GM23338 (cell line): ENCODE measurements around the gene KDM4C. TPM values are rescaled to one million over a fixed set of nuclear protein-coding genes. Genes with fewer than 3 reads are reported as not detected.

Experiments
- ATAC-seq: fragments of 200-7000 bp; cut with Tn5 transposase; 3 replicates; pipeline ENCODE4 v1.9.1; 2020
- DNase-seq: peaks from one replicate; pipeline ENCODE4 v3.0.0-alpha.2; 2015; ENCODE audit warnings: low spot score
- H2AFZ ChIP-seq: fragments of 200-600 bp; sonication (generic); 2 replicates; pipeline ENCODE4 v1.8.0; 2016; ENCODE audit warnings: antibody characterized with exemption, mild to moderate bottlenecking, moderate library complexity
- H3F3A ChIP-seq: fragments of 200-600 bp; sonication (generic); replicated peaks from 2 replicates; pipeline ENCODE4 v1.8.0; 2017; ENCODE audit warnings: antibody characterized with exemption, mixed run types, low read depth
- H3K27ac ChIP-seq: fragments of 200-600 bp; sonication (generic); 2 replicates; pipeline ENCODE4 v1.6.1; 2016; ENCODE audit warnings: low read depth
- H3K27me3 ChIP-seq: fragments of 200-600 bp; sonication (generic); 2 replicates; pipeline ENCODE4 v1.8.0; 2016; ENCODE audit warnings: mild to moderate bottlenecking, mixed run types, moderate library complexity; ENCODE audit not compliant: insufficient read depth
- H3K36me3 ChIP-seq: fragments of 200-600 bp; sonication (generic); 2 replicates; pipeline ENCODE4 v1.8.0; 2016; ENCODE audit warnings: mild to moderate bottlenecking; ENCODE audit not compliant: insufficient read depth
- H3K4me1 ChIP-seq: fragments of 200-600 bp; sonication (generic); 2 replicates; pipeline ENCODE4 v1.8.0; 2016; ENCODE audit warnings: mild to moderate bottlenecking, moderate library complexity; ENCODE audit not compliant: insufficient read depth
- H3K4me2 ChIP-seq: fragments of 200-600 bp; sonication (generic); 2 replicates; pipeline ENCODE4 v1.7.1; 2017; ENCODE audit warnings: mixed run types
- H3K4me3 ChIP-seq: fragments of 200-600 bp; sonication (generic); 2 replicates; pipeline ENCODE4 v1.6.1; 2016; ENCODE audit warnings: mixed run types
- H3K79me2 ChIP-seq: fragments of 200-600 bp; sonication (generic); replicated peaks from 2 replicates; pipeline ENCODE4 v1.8.0; 2017; ENCODE audit warnings: mild to moderate bottlenecking; ENCODE audit not compliant: insufficient read depth
- H3K9me2 ChIP-seq: fragments of 200-600 bp; sonication (generic); 2 replicates; pipeline ENCODE4 v1.8.0; 2017; ENCODE audit not compliant: insufficient read depth
- H4K20me1 ChIP-seq: fragments of 200-600 bp; sonication (generic); replicated peaks from 2 replicates; pipeline ENCODE4 v1.8.0; 2017; ENCODE audit warnings: mild to moderate bottlenecking; ENCODE audit not compliant: insufficient read depth
- H3K27ac Mint-ChIP-seq: 2 replicates; pipeline ENCODE4 v1.8.0; 2020; ENCODE audit warnings: inconsistent platforms, mild to moderate bottlenecking, moderate library complexity, mixed read lengths
- H3K27me3 Mint-ChIP-seq: 3 replicates; pipeline ENCODE4 v1.8.0; 2022; ENCODE audit warnings: low read depth, mild to moderate bottlenecking, moderate library complexity, mixed read lengths, inconsistent platforms; ENCODE audit not compliant: insufficient read depth, poor library complexity
- H3K36me3 Mint-ChIP-seq: 3 replicates; pipeline ENCODE4 v1.8.0; 2021; ENCODE audit warnings: low read depth, mild to moderate bottlenecking, inconsistent platforms, moderate library complexity, mixed read lengths
- H3K4me1 Mint-ChIP-seq: 3 replicates; pipeline ENCODE4 v1.8.0; 2020; ENCODE audit warnings: mild to moderate bottlenecking, inconsistent platforms, mixed read lengths
- H3K4me3 Mint-ChIP-seq: 3 replicates; pipeline ENCODE4 v1.8.0; 2021; ENCODE audit warnings: moderate library complexity, mild to moderate bottlenecking, inconsistent platforms, mixed read lengths
- H3K9me3 Mint-ChIP-seq: 3 replicates; pipeline ENCODE4 v1.8.0; 2020; ENCODE audit warnings: moderate library complexity, mild to moderate bottlenecking, inconsistent platforms, mixed read lengths
- EZH2 ChIP-seq: fragments of 200-600 bp; sonication (generic); IDR thresholded peaks from one replicate; pipeline ENCODE4 v1.8.0; 2017; ENCODE audit warnings: antibody characterized with exemption, mild to moderate bottlenecking, low read depth; ENCODE audit not compliant: unreplicated experiment
- POLR2AphosphoS5 ChIP-seq: IDR thresholded peaks from 2 replicates; pipeline ENCODE4 v1.6.1; 2016; ENCODE audit warnings: antibody characterized with exemption, low read depth
- STAT1 ChIP-seq: IDR thresholded peaks from one replicate; pipeline ENCODE4 v1.6.1; 2016; ENCODE audit warnings: antibody characterized with exemption; ENCODE audit not compliant: unreplicated experiment
- ZNF114 ChIP-seq: fragments of 250-450 bp; sonication (Bioruptor Pico); IDR thresholded peaks from 2 replicates; pipeline ENCODE4 v1.5.0; 2020; ENCODE audit warnings: mild to moderate bottlenecking, moderate library complexity
- ZNF331 ChIP-seq: fragments of 250-450 bp; sonication (Bioruptor Pico); IDR thresholded peaks from 2 replicates; pipeline ENCODE4 v1.5.0; 2020; ENCODE audit warnings: low read depth, mild to moderate bottlenecking, moderate library complexity
- polyA plus RNA-seq: library from polyadenylated mRNA; unstranded; fragments of >200 nt; fragmentation: Nextera tagmentation; extraction: Ambion mirVana; gene quantifications from 2 replicates; pipeline ENCODE4 v1.2.1, GENCODE V29; 2016
- total RNA-seq: library from RNA; depleted of rRNA; stranded (reverse); fragments of >200 nt; shearing (Covaris generic); gene quantifications from 2 replicates; pipeline ENCODE4 v1.2.3, GENCODE V29; 2014
- TF ChIP-seq, protein P1 (sequence below): IDR thresholded peaks from 2 replicates; pipeline ENCODE4 v1.6.1; 2016; ENCODE audit warnings: antibody characterized with exemption
- TF ChIP-seq, protein P2 (sequence below): IDR thresholded peaks from one replicate; pipeline ENCODE4 v1.6.1; 2018; ENCODE audit warnings: antibody characterized with exemption; ENCODE audit not compliant: unreplicated experiment

KDM4C gene
- total and polyA plus RNA-seq, 2 experiments from 2014 or later: 12.0 to 43.8 TPM

DNA sequence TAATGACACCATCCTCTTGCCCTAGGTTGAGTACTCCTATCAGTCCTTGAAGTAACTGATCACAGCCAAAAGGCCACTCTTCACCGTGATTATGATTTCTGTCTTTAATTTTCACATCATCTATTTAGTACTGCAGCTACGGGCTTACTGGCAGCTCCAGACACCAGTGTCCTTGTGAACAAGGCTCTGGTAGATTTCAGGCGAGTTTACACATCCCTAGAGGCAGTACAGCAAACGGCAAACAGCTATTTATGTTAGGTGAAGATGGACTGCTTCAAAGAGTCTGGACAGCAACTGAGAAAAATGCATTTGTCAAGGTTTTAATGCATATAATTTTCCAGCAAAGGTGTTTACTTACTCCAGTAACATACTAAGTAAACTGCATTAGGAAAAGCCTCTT, 396.9 kb downstream of the KDM4C start:
- Histone ChIP-seq H3K4me2 (no peak overlapping the region), H3K36me3 (no peaks in the 10 kb centered on the region), H3K79me2 (no peaks in the 10 kb centered on the region), H4K20me1 (no peaks in the 10 kb centered on the region; the same call in 1 of the 2 replicates), H3K4me1 (no peaks in the 10 kb centered on the region), H3K27me3 (no peaks in the 10 kb centered on the region), H3F3A (no peaks in the 10 kb centered on the region), H3K9me2 (no peaks in the 10 kb centered on the region), H3K27ac (no peak overlapping the region), H2AFZ (no peak overlapping the region), H3K4me3 (no peak overlapping the region)
- H3K9me3 Mint-ChIP-seq: peaks cover 2% of the 10 kb centered on the region; the same call in 1 of the 3 replicates
- H3K27me3 Mint-ChIP-seq: peaks cover 3% of the 10 kb centered on the region
- DNase-seq (no peak), ATAC-seq (no peak)
- no peaks in the 10 kb centered on the region for H3K4me1 Mint-ChIP-seq
- H3K27ac Mint-ChIP-seq: no peak overlapping the region
- peaks cover 4% of the 10 kb centered on the region; the same call in 1 of the 3 replicates for H3K36me3 Mint-ChIP-seq
- no peak for TF ChIP-seq ZNF114 (CRISPR knock-in tag)
- no peak for TF ChIP-seq POLR2AphosphoS5
- TF ChIP-seq STAT1: no peak
- TF ChIP-seq, protein P1, sequence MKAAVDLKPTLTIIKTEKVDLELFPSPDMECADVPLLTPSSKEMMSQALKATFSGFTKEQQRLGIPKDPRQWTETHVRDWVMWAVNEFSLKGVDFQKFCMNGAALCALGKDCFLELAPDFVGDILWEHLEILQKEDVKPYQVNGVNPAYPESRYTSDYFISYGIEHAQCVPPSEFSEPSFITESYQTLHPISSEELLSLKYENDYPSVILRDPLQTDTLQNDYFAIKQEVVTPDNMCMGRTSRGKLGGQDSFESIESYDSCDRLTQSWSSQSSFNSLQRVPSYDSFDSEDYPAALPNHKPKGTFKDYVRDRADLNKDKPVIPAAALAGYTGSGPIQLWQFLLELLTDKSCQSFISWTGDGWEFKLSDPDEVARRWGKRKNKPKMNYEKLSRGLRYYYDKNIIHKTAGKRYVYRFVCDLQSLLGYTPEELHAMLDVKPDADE: no peak
- TF ChIP-seq ZNF331 (CRISPR knock-in tag): no peak
- TF ChIP-seq, protein P2, sequence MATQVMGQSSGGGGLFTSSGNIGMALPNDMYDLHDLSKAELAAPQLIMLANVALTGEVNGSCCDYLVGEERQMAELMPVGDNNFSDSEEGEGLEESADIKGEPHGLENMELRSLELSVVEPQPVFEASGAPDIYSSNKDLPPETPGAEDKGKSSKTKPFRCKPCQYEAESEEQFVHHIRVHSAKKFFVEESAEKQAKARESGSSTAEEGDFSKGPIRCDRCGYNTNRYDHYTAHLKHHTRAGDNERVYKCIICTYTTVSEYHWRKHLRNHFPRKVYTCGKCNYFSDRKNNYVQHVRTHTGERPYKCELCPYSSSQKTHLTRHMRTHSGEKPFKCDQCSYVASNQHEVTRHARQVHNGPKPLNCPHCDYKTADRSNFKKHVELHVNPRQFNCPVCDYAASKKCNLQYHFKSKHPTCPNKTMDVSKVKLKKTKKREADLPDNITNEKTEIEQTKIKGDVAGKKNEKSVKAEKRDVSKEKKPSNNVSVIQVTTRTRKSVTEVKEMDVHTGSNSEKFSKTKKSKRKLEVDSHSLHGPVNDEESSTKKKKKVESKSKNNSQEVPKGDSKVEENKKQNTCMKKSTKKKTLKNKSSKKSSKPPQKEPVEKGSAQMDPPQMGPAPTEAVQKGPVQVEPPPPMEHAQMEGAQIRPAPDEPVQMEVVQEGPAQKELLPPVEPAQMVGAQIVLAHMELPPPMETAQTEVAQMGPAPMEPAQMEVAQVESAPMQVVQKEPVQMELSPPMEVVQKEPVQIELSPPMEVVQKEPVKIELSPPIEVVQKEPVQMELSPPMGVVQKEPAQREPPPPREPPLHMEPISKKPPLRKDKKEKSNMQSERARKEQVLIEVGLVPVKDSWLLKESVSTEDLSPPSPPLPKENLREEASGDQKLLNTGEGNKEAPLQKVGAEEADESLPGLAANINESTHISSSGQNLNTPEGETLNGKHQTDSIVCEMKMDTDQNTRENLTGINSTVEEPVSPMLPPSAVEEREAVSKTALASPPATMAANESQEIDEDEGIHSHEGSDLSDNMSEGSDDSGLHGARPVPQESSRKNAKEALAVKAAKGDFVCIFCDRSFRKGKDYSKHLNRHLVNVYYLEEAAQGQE: no peak
- no peak for TF ChIP-seq EZH2
- H3K4me3 Mint-ChIP-seq: no peak overlapping the region

DNA sequence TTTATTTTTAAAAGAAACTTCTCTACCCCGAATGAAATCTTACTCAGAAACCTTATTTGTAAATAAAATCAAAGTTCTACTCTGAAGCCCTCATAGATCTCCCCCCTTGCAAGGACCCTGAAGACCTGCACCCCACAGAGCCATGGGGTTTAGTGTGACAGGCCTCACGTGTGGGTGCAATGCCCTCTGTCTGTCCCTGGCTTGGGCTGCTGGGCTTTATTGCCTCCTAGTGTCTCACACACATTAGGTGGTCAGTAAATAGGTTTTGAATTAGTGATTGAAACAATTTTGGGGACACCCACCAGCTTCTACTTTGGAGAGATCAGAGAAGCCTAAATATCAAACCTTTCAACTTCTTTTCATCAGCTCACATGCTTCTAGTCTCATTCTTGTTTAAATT, 403.7 kb downstream of the KDM4C start:
- no peaks in the 10 kb centered on the region for H3K27me3 ChIP-seq
- H3K4me3 Mint-ChIP-seq: no peak overlapping the region
- H3K27ac Mint-ChIP-seq: no peak overlapping the region
- peaks cover 2% of the 10 kb centered on the region for H3K27me3 Mint-ChIP-seq
- no peaks in the 10 kb centered on the region for H3F3A ChIP-seq
- H3K4me1 Mint-ChIP-seq: peaks cover 3% of the 10 kb centered on the region; the same call in 2 of the 3 replicates
- no peaks in the 10 kb centered on the region for H3K36me3 ChIP-seq
- no peaks in the 10 kb centered on the region for H3K4me1 ChIP-seq
- no peak overlapping the region for H3K4me3 ChIP-seq
- ATAC-seq (no peak), DNase-seq (no peak)
- H3K79me2 ChIP-seq: no peaks in the 10 kb centered on the region
- H3K9me3 Mint-ChIP-seq: peaks cover 2% of the 10 kb centered on the region; the same call in 1 of the 3 replicates
- no peak overlapping the region for H3K4me2 ChIP-seq
- H3K27ac ChIP-seq: no peak overlapping the region
- H3K9me2 ChIP-seq: peaks cover 6% of the 10 kb centered on the region; the same call in 1 of the 2 replicates
- TF ChIP-seq ZNF331 (CRISPR knock-in tag): no peak
- H4K20me1 ChIP-seq: no peaks in the 10 kb centered on the region; the same call in 1 of the 2 replicates
- H3K36me3 Mint-ChIP-seq: no peaks in the 10 kb centered on the region; the same call in 2 of the 3 replicates
- no peak overlapping the region for H2AFZ ChIP-seq
